Body of pancreas (tissue), 4 donors: ENCODE data around the gene ATXN7L1. TPM values are rescaled to one million over a fixed set of nuclear protein-coding genes. Genes with fewer than 3 reads are reported as not detected.

Experiments
- ATAC-seq: fragments of 150-250 bp; one replicate; pipeline ENCODE4 v1.9.1; 2016
- DNase-seq, 4 donors: peaks; one replicate each; pipeline ENCODE4 v3.0.0-alpha.2; 2019
- H3K27ac ChIP-seq, 4 donors: fragments of 200-600 bp; sonication (generic); 1 replicate in 3 of 4; 2 replicates in 1 of 4; pipeline versions ENCODE4 v1.5.1 to v1.6.1; 2016 to 2019; ENCODE audit warnings: mild to moderate bottlenecking in 1 of 4, mixed read lengths in 1 of 4, moderate library complexity in 1 of 4
- H3K27me3 ChIP-seq, 2 donors: fragments of 200-600 bp; sonication (generic); one replicate each; pipeline ENCODE4 v1.6.0; 2016; ENCODE audit warnings: mild to moderate bottlenecking in 1 of 2
- H3K36me3 ChIP-seq, 2 donors: fragments of 200-600 bp; sonication (generic); replicated peaks in 1 of 2; 2 replicates each; pipeline ENCODE4 v1.5.1; 2016; ENCODE audit warnings: low read depth in 2 of 2; ENCODE audit not compliant: insufficient read depth in 1 of 2
- H3K4me1 ChIP-seq: fragments of 200-600 bp; sonication (generic); one replicate; pipeline ENCODE4 v1.6.0; 2016
- H3K4me3 ChIP-seq, 2 donors: fragments of 200-600 bp; sonication (generic); 1 replicate in 1 of 2; 2 replicates in 1 of 2; pipeline ENCODE4 v1.5.1; 2016 to 2019
- H3K9me3 ChIP-seq, 3 donors: fragments of 200-600 bp; sonication (generic); 1 replicate in 2 of 3; 2 replicates in 1 of 3; pipeline ENCODE4 v1.5.1; 2016
- POLR2A ChIP-seq, 3 donors: fragments of 450-650 bp; IDR thresholded peaks; one replicate each; pipeline ENCODE4 v1.6.1; 2016; ENCODE audit warnings: antibody characterized with exemption in 3 of 3, mild to moderate bottlenecking in 2 of 3
- WGBS, 2 donors: methylation state at CpG; one replicate each; pipeline ENCODE4 v1.1.5; 2017; 5-methylcytosine and 5-hydroxymethylcytosine counted together
- intact Hi-C: fragments of 100-400 bp; cut with DNase I; formaldehyde crosslinking; loops from one replicate; pipeline ENCODE4 v1.15.1; 2023
- total RNA-seq, 2 donors: library from RNA; depleted of rRNA; stranded (reverse); fragments of >200 nt; gene quantifications; one replicate each; pipeline ENCODE4 v1.1.0, GENCODE V29; 2016
- TF ChIP-seq, protein P1 (sequence below), 7 experiments: fragments of 450-650 bp in 4 of 7; fragments of 200-600 bp in 3 of 7; sonication (generic) in 3 of 7; IDR thresholded peaks; one replicate each; pipeline ENCODE4 v1.5.1; 2016 to 2019; ENCODE audit warnings: antibody characterized with exemption in 7 of 7

The ATXN7L1 gene
- total RNA-seq, 2 donors from 2014 or later: 6.6 to 8.0 TPM

GRCh38 chr7:105639667-105640493, 236.5 kb downstream of the ATXN7L1 start:
- intact Hi-C loops: no loop called here
- TF ChIP-seq, protein P1, sequence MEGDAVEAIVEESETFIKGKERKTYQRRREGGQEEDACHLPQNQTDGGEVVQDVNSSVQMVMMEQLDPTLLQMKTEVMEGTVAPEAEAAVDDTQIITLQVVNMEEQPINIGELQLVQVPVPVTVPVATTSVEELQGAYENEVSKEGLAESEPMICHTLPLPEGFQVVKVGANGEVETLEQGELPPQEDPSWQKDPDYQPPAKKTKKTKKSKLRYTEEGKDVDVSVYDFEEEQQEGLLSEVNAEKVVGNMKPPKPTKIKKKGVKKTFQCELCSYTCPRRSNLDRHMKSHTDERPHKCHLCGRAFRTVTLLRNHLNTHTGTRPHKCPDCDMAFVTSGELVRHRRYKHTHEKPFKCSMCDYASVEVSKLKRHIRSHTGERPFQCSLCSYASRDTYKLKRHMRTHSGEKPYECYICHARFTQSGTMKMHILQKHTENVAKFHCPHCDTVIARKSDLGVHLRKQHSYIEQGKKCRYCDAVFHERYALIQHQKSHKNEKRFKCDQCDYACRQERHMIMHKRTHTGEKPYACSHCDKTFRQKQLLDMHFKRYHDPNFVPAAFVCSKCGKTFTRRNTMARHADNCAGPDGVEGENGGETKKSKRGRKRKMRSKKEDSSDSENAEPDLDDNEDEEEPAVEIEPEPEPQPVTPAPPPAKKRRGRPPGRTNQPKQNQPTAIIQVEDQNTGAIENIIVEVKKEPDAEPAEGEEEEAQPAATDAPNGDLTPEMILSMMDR (IDR thresholded peaks at IDR 0.05): no peak
- TF ChIP-seq POLR2A (IDR thresholded peaks at IDR 0.05): no peak
- Histone ChIP-seq H3K27ac (no peak overlapping the region), H3K27me3 (no peaks in the 10 kb centered on the region), H3K9me3 (no peaks in the 10 kb centered on the region), H3K4me3 (no peak overlapping the region), H3K36me3 (peaks cover 0 to 6% of the 10 kb centered on the region in 2 donors), H3K4me1 (no peaks in the 10 kb centered on the region)
- ATAC-seq: no peak
- WGBS, 2 donors: 87 to 92% methylated on average over 14 to 19 of the region's 19 CpGs
- no peak for DNase-seq

DNA sequence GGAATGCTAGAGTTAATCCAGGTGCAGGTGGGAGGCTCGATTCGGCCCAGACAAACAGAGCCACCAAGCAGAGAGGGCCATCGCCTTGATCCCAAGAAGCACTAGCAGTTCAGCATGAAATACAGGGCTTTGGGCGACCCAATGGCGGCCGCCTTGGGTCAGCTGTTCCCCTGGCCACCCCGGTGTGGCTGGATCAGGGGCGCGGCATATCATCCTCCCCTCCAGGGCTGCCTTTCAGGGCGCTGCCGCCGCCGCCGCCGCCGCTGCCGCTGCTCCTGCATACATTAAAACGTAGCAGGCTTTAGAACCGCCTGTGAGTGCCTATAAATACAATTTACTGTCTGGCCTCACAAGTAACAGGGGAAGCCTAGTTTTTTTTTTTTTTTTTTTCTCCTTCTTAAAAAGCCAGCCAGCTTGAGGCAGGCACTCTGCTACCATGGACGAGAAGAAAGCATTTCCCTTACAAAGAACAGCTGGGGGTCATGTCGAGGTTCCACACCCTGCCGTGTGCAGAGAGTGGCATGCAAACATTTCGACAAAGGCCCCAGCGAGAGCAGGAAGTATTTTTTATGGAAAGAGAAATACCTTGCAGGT, 237.4 kb downstream of the ATXN7L1 start:
- intact Hi-C loops: no loop called here
- ATAC-seq (no peak), DNase-seq (no peak)
- Histone ChIP-seq H3K27me3 (no peaks in the 10 kb centered on the region), H3K36me3 (peaks cover 0 to 6% of the 10 kb centered on the region in 2 donors), H3K27ac (no peak overlapping the region), H3K4me1 (no peaks in the 10 kb centered on the region), H3K4me3 (no peak overlapping the region), H3K9me3 (no peaks in the 10 kb centered on the region)
- TF ChIP-seq, protein P1 (IDR thresholded peaks at IDR 0.05): no peak
- TF ChIP-seq POLR2A (IDR thresholded peaks at IDR 0.05): no peak
- 77 to 84% methylated on average over 22 to 24 of the region's 24 CpGs for WGBS, 2 donors

GRCh38 chr7:105638334-105638733, 238.1 kb downstream of the ATXN7L1 start:
- WGBS, 2 donors: 81 to 82% methylated on average over 8 of the region's 8 CpGs
- no peak overlapping the region for H3K27ac ChIP-seq
- intact Hi-C loops: no loop called here
- peaks cover 0 to 6% of the 10 kb centered on the region in 2 donors for H3K36me3 ChIP-seq
- no peaks in the 10 kb centered on the region for H3K4me1 ChIP-seq
- no peak for ATAC-seq
- DNase-seq: no peak
- H3K27me3 ChIP-seq: no peaks in the 10 kb centered on the region
- H3K9me3 ChIP-seq: no peaks in the 10 kb centered on the region
- H3K4me3 ChIP-seq: no peak overlapping the region
- no peak for TF ChIP-seq POLR2A (IDR thresholded peaks at IDR 0.05)
- TF ChIP-seq, protein P1 (IDR thresholded peaks at IDR 0.05): no peak

DNA sequence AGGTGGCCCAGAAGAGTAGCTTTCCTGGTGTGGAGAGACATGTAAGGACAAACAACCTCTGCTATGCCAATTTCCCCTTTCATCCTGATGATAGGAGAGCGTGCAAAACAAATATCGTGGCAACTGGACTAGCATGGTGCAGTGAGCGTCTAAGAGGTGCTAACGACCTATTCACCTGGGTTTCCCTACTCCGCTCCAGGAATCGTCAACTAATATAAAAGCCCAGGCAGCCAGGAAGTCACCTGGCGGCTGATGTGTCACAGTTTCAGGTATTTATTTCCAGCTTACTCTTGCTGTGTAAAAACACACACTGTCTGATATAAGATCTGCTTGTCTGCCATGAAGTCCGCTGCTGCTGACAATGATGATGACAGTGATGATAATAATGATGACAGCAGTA, 238.6 kb downstream of the ATXN7L1 start:
- no peak for ATAC-seq
- H3K27me3 ChIP-seq: no peaks in the 10 kb centered on the region
- intact Hi-C loops: no loop called here
- H3K4me3 ChIP-seq: no peak overlapping the region
- TF ChIP-seq, protein P1 (IDR thresholded peaks at IDR 0.05): no peak
- no peak for TF ChIP-seq POLR2A (IDR thresholded peaks at IDR 0.05)
- DNase-seq: no peak
- peaks cover 0 to 6% of the 10 kb centered on the region in 2 donors for H3K36me3 ChIP-seq
- no peak overlapping the region for H3K27ac ChIP-seq
- no peaks in the 10 kb centered on the region for H3K4me1 ChIP-seq
- no peaks in the 10 kb centered on the region for H3K9me3 ChIP-seq
- 89 to 92% methylated on average over 7 to 8 of the region's 8 CpGs for WGBS, 2 donors
